ENCODE data around the gene PORCN. TPM values are rescaled to one million over a fixed set of nuclear protein-coding genes. Genes with fewer than 3 reads are reported as not detected.
"Not testable (repeated sequence)": the region's sequence is repeated elsewhere in the genome, so short reads cannot be mapped to it uniquely, and the experiment has no call there.

PORCN gene
- total RNA-seq, 6 donors from 2014 or later, result 10.0 to 53.4 (median 14.3) TPM

DNA sequence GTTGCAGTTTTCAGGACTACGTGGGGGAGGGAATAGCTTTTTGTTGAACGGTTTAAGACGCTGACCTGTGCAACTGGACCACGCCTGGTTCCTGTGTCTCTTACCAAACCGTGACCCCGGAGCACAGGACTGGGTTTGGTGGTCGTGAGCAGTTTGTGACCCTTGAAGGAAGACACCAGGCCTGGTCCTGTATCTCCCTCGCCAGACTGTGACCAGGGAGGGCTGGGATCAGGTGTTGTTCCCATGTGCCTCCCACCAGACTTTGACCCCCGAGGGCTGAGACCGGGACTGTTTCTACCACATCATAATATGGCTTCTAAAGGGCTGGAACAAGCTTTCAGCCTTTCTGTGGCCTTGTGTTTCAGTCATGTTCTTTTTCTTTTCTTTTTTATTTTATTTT lies 13.5 kb downstream of the PORCN start:
- peak overlapping the region; percentile 72 to 88 (median 79) for H3K27ac ChIP-seq
- H3K9me3 ChIP-seq, result no peaks in the 10 kb centered on the region
- ATAC-seq (ENCODE audit: low FRiP score in 2 of 2), result no peak
- no peaks in the 10 kb centered on the region for H3K27me3 ChIP-seq
- H3K36me3 ChIP-seq, result peaks cover 0 to 9% (median 3%) of the 10 kb centered on the region in 4 donors
- H3K4me3 ChIP-seq, result peak overlapping the region; percentile 41 to 68 (median 63)
- peaks cover 0 to 7% (median 5%) of the 10 kb centered on the region in 4 donors for H3K4me1 ChIP-seq
- DNase-seq, result no peak
- WGBS, 2 donors, result 21 to 42% methylated on average over 5 to 7 of the region's 10 CpGs
- no peak for TF ChIP-seq POLR2A (IDR thresholded peaks at IDR 0.05)
- TF ChIP-seq, protein P1, sequence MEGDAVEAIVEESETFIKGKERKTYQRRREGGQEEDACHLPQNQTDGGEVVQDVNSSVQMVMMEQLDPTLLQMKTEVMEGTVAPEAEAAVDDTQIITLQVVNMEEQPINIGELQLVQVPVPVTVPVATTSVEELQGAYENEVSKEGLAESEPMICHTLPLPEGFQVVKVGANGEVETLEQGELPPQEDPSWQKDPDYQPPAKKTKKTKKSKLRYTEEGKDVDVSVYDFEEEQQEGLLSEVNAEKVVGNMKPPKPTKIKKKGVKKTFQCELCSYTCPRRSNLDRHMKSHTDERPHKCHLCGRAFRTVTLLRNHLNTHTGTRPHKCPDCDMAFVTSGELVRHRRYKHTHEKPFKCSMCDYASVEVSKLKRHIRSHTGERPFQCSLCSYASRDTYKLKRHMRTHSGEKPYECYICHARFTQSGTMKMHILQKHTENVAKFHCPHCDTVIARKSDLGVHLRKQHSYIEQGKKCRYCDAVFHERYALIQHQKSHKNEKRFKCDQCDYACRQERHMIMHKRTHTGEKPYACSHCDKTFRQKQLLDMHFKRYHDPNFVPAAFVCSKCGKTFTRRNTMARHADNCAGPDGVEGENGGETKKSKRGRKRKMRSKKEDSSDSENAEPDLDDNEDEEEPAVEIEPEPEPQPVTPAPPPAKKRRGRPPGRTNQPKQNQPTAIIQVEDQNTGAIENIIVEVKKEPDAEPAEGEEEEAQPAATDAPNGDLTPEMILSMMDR (IDR thresholded peaks at IDR 0.05), result no peak
- TF ChIP-seq EP300 (IDR thresholded peaks at IDR 0.05), result no peak
- TF ChIP-seq POLR2AphosphoS5 (IDR thresholded peaks at IDR 0.05), result no peak

DNA sequence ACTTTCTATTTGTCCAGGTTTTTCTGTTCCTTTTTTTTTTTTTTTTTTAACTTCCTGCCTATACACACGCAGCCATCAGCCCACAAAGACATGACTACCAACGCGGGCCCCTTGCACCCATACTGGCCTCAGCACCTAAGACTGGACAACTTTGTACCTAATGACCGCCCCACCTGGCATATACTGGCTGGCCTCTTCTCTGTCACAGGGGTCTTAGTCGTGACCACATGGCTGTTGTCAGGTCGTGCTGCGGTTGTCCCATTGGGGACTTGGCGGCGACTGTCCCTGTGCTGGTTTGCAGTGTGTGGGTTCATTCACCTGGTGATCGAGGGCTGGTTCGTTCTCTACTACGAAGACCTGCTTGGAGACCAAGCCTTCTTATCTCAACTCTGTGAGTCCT lies 14.9 kb downstream of the PORCN start:
- 80 to 91% methylated on average over 5 to 12 of the region's 12 CpGs for WGBS, 2 donors
- ATAC-seq (ENCODE audit: low FRiP score in 2 of 2) (no peak), DNase-seq (no peak)
- TF ChIP-seq, protein P1 (IDR thresholded peaks at IDR 0.05), result no peak
- no peak overlapping the region for H3K27ac ChIP-seq
- no peaks in the 10 kb centered on the region for H3K27me3 ChIP-seq
- no peak overlapping the region for H3K4me3 ChIP-seq
- H3K9me3 ChIP-seq, result no peaks in the 10 kb centered on the region
- H3K4me1 ChIP-seq, result peaks cover 0 to 7% (median 5%) of the 10 kb centered on the region in 4 donors
- H3K36me3 ChIP-seq, result peaks cover 0 to 18% (median 8%) of the 10 kb centered on the region in 4 donors

DNA sequence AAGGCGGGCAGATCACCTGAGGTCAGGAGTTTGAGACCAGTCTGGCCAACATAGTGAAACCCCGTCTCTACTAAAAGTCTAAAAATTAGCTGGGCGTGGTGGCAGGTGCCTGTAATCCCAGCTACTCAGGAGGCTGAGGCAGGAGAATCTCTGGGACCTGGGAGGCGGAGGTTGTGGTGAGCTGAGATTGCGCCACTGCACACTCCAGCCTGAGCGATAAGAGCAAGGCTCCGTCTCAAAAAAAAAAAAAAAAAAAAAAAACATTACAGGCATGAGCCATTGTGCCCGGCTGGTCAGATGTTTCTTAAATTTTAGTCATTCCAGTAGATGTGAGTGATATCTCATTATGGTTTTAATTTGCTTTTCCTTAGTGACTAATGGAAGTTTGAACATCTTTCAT lies 17.1 kb downstream of the PORCN start:
- not testable (repeated sequence) for H3K4me1 ChIP-seq; H3K4me3 ChIP-seq; H3K27me3 ChIP-seq; ATAC-seq (ENCODE audit: low FRiP score in 2 of 2); H3K27ac ChIP-seq; H3K9me3 ChIP-seq
- WGBS, 2 donors, result 67 to 80% methylated on average over 2 to 8 of the region's 8 CpGs
- peak in 1 of 2 donors; percentile 44 for DNase-seq
- H3K36me3 ChIP-seq, result peaks cover 0 to 18% (median 9%) of the 10 kb centered on the region in 4 donors

DNA sequence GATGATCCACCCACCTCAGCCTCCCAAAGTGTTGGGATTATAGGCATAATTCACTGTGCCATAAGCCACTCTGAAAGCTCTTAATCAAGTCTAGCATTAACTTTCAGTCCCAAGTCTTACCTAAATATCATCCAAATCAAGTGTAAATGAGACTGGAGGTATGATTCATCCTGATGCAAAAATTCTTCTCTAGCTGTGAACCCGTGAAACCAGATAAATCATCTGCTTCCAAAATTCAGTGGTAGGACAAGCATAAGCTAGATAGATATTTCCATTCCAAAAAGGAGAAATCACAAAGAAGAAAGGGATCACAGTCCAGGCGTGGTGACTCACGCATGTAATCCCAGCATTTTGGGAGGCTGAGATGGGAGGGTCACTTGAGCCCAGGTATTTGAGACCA lies 21.9 kb downstream of the PORCN start:
- no peaks in the 10 kb centered on the region for H3K4me1 ChIP-seq
- peaks cover 0 to 18% (median 7%) of the 10 kb centered on the region in 4 donors for H3K36me3 ChIP-seq
- H3K9me3 ChIP-seq, result no peaks in the 10 kb centered on the region
- TF ChIP-seq POLR2A (IDR thresholded peaks at IDR 0.05) (no peak), EP300 (IDR thresholded peaks at IDR 0.05) (no peak), POLR2AphosphoS5 (IDR thresholded peaks at IDR 0.05) (no peak)
- TF ChIP-seq, protein P1 (IDR thresholded peaks at IDR 0.05), result no peak
- no peak for DNase-seq
- H3K4me3 ChIP-seq, result no peak overlapping the region
- 87 to 95% methylated on average over 3 of the region's 3 CpGs for WGBS, 2 donors
- H3K27ac ChIP-seq, result no peak overlapping the region
- H3K27me3 ChIP-seq, result no peaks in the 10 kb centered on the region
- ATAC-seq (ENCODE audit: low FRiP score in 2 of 2), result peak in 1 of 2 donors; percentile 40

DNA sequence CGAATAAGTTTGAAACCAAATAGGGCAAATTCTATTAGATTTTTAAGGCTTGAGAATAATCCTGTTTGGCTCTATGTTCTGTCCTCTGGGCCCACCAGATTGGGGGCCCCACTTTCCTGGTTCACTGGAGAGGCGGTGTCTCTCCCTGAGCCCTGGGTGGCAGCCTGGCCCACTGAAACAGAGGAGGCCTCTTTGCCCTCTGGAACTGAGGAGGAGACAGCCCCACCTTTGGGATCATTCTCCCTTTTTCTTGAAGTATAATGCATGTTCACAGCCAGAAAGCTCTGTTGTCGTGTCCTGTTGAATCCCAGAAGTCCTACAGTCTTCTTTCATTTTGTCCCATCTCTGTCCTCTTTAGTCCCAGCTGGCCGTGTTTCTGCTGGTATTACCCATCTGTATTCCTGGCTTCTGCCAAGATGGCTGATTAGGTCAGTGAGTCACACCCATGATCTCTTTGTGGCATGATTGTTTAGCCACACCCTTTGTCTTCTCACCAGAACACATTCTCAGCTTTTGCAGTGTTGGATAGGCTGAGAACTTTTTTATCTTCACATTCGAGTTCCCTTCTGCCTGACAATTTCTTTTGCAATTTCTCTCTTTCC lies 22.7 kb downstream of the PORCN start:
- H3K27me3 ChIP-seq, result no peaks in the 10 kb centered on the region
- ATAC-seq (ENCODE audit: low FRiP score in 2 of 2), result peak in 1 of 2 donors; percentile 83

More for the DNA sequence above, 22.7 kb downstream of the PORCN start:
- Histone ChIP-seq H3K4me3 (no peak overlapping the region), H3K27ac (peak overlapping the region in 3 of 4 donors; percentile 2 to 54 (median 35)), H3K9me3 (no peaks in the 10 kb centered on the region), H3K4me1 (no peaks in the 10 kb centered on the region), H3K36me3 (peaks cover 0 to 18% (median 7%) of the 10 kb centered on the region in 4 donors)
- 51 to 64% methylated on average over 5 of the region's 5 CpGs for WGBS, 2 donors
- TF ChIP-seq POLR2AphosphoS5 (IDR thresholded peaks at IDR 0.05), result no peak
- TF ChIP-seq, protein P1 (IDR thresholded peaks at IDR 0.05), result no peak
- TF ChIP-seq POLR2A (IDR thresholded peaks at IDR 0.05), result no peak
- no peak for TF ChIP-seq EP300 (IDR thresholded peaks at IDR 0.05)
- DNase-seq, result no peak
